Measurements from ENCODE around the gene ZNF334.
A peak's percentile ranks its signal among the peaks of the same experiment; 100 is the strongest.

ZNF334 gene

GRCh38 chr20:46545077-46545826 is 31.9 kb upstream of the ZNF334 start:
- peak; percentile 95 for DNase-seq

GRCh38 chr20:46544576-46544975 is 31.2 kb upstream of the ZNF334 start:
- DNase-seq = no peak

GRCh38 chr20:46543959-46544358 is 30.6 kb upstream of the ZNF334 start:
- no peak for DNase-seq

GRCh38 chr20:46543033-46543432 is 29.7 kb upstream of the ZNF334 start:
- DNase-seq = no peak

- DNase-seq = no peak
Measured at GRCh38 chr20:46541229-46541935, 28.0 kb upstream of the ZNF334 start.

- no peak for DNase-seq
Measured at GRCh38 chr20:46539113-46539512, 25.8 kb upstream of the ZNF334 start.

- DNase-seq = no peak
Measured at GRCh38 chr20:46530640-46531039, 17.3 kb upstream of the ZNF334 start.

- peak; percentile 33 for DNase-seq
Measured at GRCh38 chr20:46523696-46524328, 10.5 kb upstream of the ZNF334 start.

GRCh38 chr20:46523108-46523507 is 9.7 kb upstream of the ZNF334 start:
- no peak for DNase-seq

- DNase-seq = peak; percentile 70
Measured at GRCh38 chr20:46520976-46521579, 7.7 kb upstream of the ZNF334 start.

- DNase-seq = no peak
Measured at GRCh38 chr20:46520540-46520939, 7.2 kb upstream of the ZNF334 start.

- DNase-seq = no peak
Measured at GRCh38 chr20:46519471-46520068, 6.2 kb upstream of the ZNF334 start.

- DNase-seq = no peak
Measured at GRCh38 chr20:46509523-46509922, 3.8 kb downstream of the ZNF334 start.

GRCh38 chr20:46507760-46508407 is 5.5 kb downstream of the ZNF334 start:
- no peak for DNase-seq

GRCh38 chr20:46505506-46505905 is 7.9 kb downstream of the ZNF334 start:
- DNase-seq = no peak

- no peak for DNase-seq
Measured at GRCh38 chr20:46501961-46502360, 11.4 kb downstream of the ZNF334 start.

GRCh38 chr20:46501337-46501942 is 11.9 kb downstream of the ZNF334 start:
- DNase-seq = no peak

- no peak for DNase-seq
Measured at GRCh38 chr20:46494077-46494476, 19.3 kb downstream of the ZNF334 start.

GRCh38 chr20:46491354-46491753 is 22.0 kb downstream of the ZNF334 start:
- DNase-seq = no peak

GRCh38 chr20:46488451-46488850 is 24.9 kb downstream of the ZNF334 start:
- no peak for DNase-seq

- DNase-seq = no peak
Measured at GRCh38 chr20:46487628-46488027, 25.7 kb downstream of the ZNF334 start.

GRCh38 chr20:46485431-46485830 is 27.9 kb downstream of the ZNF334 start:
- no peak for DNase-seq

All from RPMI8226 (cell line).